Activated CD4-positive, alpha-beta T cell treated with anti-CD3 and anti-CD28 coated beads, Interleukin-2, amount 10 ng/mL, durations not matched to agents 24 days and 14 days (primary cell): ENCODE data around the gene CD48. TPM values are rescaled to one million over a fixed set of nuclear protein-coding genes. Genes with fewer than 3 reads are reported as not detected.

Experiments used
- DNase-seq: peaks from one replicate; pipeline ENCODE4 v3.0.0; 2022
- H3K27ac Mint-ChIP-seq: one replicate; pipeline ENCODE4 v1.8.0; 2022; ENCODE audit warnings: mild to moderate bottlenecking, mixed read lengths
- H3K27me3 Mint-ChIP-seq: one replicate; pipeline ENCODE4 v1.8.0; 2022; ENCODE audit warnings: mixed read lengths
- H3K36me3 Mint-ChIP-seq: one replicate; pipeline ENCODE4 v1.8.0; 2022; ENCODE audit warnings: low read depth, mild to moderate bottlenecking, mixed read lengths
- H3K4me1 Mint-ChIP-seq: one replicate; pipeline ENCODE4 v1.8.0; 2021; ENCODE audit warnings: mixed read lengths
- H3K4me3 Mint-ChIP-seq: one replicate; pipeline ENCODE4 v1.8.0; 2022; ENCODE audit warnings: mild to moderate bottlenecking, moderate library complexity, mixed read lengths
- H3K9me3 Mint-ChIP-seq: one replicate; pipeline ENCODE4 v1.8.0; 2021; ENCODE audit warnings: mixed read lengths
- intact Hi-C: fragments of 100-400 bp; cut with micrococcal nuclease; formaldehyde crosslinking; loops from one replicate; pipeline ENCODE4 v1.15.1; 2023
- total RNA-seq: library from RNA; stranded (reverse); gene quantifications from 2 replicates; pipeline ENCODE4 v1.2.3, GENCODE V29; 2022

CD48 gene
- total RNA-seq, 1 donor from 2014 or later: 208 TPM

DNA sequence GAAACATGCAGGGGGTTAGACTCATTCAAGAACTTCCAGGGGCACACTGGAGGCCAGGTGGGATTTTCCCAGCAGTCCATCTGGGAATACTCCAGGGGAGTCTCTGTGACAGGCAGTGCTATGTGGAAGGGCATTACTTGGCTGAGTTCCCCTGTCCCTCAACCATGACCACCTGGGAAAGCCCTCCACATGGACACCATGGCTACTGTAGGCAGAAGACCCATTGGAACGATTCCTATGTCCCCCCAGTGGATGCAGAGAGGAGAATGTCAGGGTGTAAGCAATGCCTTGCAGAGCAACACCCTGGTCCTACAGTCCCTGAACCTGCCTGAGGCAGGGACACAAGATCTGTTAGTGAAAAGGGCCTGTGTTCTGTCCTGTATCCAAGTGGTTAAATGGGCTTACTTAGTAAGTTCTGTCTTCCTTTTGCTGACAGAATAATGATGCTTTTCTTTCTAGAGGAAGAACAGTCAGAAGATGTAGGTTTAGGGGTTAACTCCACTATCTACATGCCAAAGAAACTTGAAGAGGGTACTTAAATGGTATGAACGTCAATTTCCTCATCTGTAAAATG is 78.2 kb downstream of the CD48 start:
- no peaks in the 10 kb centered on the region for H3K9me3 Mint-ChIP-seq
- intact Hi-C loops: no loop called here
- no peak for DNase-seq
- H3K4me3 Mint-ChIP-seq: peak overlapping the region; percentile 71
- H3K36me3 Mint-ChIP-seq: peaks cover 89% of the 10 kb centered on the region
- H3K4me1 Mint-ChIP-seq: peaks cover 88% of the 10 kb centered on the region
- H3K27me3 Mint-ChIP-seq: no peaks in the 10 kb centered on the region
- H3K27ac Mint-ChIP-seq: peak overlapping the region; percentile 84

DNA sequence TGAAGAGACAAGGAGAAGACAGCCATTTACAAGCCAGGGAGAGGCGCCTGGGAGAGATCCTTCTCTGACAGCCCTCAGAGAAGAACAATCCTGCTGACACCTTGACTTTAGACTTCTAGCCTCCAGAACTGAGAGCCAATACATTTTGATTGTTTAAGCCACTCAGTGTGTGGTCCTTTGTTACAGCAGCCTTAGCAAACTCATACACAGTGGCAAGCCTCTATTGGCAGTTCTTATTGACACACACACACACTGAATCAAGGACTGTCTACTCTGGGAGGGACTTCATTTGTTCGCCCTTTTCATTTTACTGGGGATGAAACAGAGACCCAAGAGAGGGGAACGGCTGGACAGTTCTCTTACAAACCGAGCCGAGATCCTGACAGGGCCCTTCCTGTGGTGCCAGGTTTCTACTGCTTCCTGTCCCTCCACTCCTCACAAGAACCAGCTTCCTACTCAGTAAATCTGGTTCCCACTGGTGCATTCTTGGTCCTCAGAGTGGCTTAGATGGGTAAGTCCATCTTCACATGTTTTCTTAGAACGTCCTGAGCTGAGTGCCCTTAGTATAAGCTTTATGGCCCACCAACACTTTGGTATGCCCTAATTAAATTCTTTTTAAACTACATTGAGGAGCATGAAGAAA is 79.5 kb downstream of the CD48 start:
- Mint-ChIP-seq H3K4me1 (peaks cover 86% of the 10 kb centered on the region), H3K9me3 (peaks cover 8% of the 10 kb centered on the region), H3K36me3 (peaks cover 88% of the 10 kb centered on the region), H3K27me3 (no peaks in the 10 kb centered on the region), H3K4me3 (peak overlapping the region; percentile 53), H3K27ac (peak overlapping the region; percentile 99)
- no peak for DNase-seq
- intact Hi-C loops: no loop called here

DNA sequence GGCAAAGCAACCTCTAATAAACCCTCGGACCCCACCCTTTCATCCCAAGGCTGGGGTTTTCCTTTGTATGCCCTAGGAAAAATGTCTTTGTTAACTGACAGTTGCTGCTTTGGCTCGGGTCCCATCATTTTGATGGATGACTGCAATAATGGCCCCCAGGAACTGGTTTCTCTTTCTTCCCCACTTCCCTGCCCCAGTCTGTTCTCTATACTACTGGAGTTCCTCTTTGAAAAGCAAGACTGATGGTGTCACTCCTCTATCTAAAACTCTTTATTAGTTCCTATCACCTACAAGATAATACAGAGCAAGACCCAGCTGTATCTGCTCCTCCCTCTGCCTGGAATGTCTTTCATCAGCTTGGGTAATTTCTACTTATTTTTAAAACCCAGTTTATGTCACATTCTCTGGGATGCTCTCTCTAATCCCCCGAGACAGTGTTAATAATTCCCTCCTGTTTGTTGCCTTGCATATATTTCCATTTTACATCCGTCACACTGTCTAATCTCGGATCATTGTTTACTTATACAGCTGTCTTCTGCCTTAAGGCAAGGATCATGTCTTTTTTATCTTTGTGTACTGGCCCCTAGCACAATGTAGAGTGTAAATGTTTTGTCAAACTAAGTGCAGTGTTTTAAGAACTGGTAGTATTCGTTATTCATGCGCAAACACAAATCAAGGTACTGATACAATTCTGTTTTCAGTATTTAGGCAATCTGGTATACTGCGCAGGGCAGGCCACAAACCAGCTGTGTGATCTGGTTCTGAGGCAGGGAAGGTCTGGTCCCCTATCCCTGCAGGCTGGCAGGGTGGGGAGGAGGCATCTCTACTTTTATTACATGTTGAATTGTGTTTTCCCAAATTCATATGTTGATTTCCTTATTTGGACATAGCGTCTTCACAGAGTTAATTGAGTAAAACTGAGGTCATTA is 80.8 kb downstream of the CD48 start:
- peak overlapping the region; percentile 99 for H3K27ac Mint-ChIP-seq
- H3K36me3 Mint-ChIP-seq: peaks cover 85% of the 10 kb centered on the region
- H3K27me3 Mint-ChIP-seq: no peaks in the 10 kb centered on the region
- peaks cover 88% of the 10 kb centered on the region for H3K4me1 Mint-ChIP-seq
- peaks cover 8% of the 10 kb centered on the region for H3K9me3 Mint-ChIP-seq
- intact Hi-C loops: no loop called here
- DNase-seq: no peak
- peak overlapping the region; percentile 53 for H3K4me3 Mint-ChIP-seq

DNA sequence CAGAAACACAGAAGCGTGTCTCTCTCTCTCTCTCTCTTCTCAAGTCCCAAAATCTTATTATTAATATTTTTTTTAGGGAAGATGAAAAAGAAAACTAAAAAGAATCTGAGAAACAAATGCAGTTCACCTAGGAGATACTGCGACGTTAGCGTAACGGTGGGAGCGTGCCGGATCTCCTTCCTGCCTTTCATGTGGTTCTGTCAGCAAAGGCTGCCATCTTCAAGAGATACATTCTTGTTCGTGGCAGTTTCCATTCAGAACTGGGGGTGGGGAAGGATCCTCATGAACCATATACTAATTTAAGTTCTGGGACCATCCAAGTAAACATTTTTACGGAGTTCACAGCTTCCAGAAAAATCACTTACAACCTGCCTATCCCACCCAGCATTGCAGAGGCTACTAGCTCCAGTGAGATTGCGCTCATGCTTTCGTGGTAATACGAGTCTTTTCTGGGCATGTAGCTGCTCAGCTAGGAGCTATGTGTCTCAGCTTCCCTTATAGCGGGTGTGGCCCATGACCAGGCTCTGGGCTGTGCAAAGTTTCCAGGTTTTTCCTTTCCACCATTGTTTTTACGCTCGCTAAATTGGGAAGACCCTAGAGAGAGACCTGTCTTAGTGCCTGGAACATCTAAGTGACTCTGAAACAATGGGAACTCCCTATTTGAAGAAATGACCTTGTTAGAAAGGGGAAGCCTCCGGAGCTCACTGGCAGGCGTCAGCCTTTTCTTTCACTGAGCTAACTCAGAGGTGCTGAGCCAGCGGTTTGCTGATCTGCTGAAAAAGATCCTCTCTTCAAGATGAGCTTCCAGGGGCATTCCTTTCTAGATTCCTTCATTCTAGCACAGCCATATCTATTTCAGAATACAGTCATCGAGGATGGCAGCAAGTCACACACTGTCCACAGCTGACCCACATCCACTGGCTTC is 82.1 kb downstream of the CD48 start:
- H3K4me1 Mint-ChIP-seq: peaks cover 91% of the 10 kb centered on the region
- H3K27ac Mint-ChIP-seq: peak overlapping the region; percentile 99
- peak; percentile 94 for DNase-seq
- H3K4me3 Mint-ChIP-seq: peak overlapping the region; percentile 74
- intact Hi-C loops: loop anchor here (5.0 to 10.0 kb wide), 2 partner anchors 138 to 705 kb away; partner anchors contain the start of gene TAGLN2
- H3K27me3 Mint-ChIP-seq: no peaks in the 10 kb centered on the region
- H3K36me3 Mint-ChIP-seq: peaks cover 85% of the 10 kb centered on the region
- H3K9me3 Mint-ChIP-seq: peaks cover 8% of the 10 kb centered on the region

DNA sequence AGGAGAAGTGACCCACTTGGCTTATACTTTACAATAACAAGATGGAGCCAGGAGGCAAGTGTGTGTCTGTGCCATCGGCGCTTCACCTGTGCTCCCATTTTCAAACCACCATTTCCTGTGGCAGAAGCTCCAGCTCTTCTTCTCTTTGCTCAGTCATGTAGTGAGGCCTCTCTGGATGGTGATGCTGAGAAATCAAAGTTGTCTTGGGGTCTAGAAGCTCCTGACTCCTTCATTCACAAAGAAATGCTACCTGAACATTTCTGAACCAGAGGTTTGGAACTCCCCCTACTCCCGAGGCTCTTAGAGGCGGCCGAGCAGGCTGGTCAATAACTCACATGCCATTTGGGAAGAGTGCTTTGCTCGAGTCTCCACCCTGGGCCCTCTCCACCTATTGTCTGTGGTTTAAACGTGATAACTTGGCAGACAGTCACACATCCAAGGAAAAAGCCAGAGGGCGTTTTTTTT is 82.8 kb downstream of the CD48 start:
- H3K4me3 Mint-ChIP-seq: peak overlapping the region; percentile 74
- H3K4me1 Mint-ChIP-seq: peaks cover 90% of the 10 kb centered on the region
- peaks cover 8% of the 10 kb centered on the region for H3K9me3 Mint-ChIP-seq
- no peaks in the 10 kb centered on the region for H3K27me3 Mint-ChIP-seq
- H3K27ac Mint-ChIP-seq: peak overlapping the region; percentile 99
- intact Hi-C loops: loop anchor here (5.0 to 10.0 kb wide), 2 partner anchors 138 to 704 kb away; partner anchors contain the start of gene TAGLN2
- DNase-seq: no peak
- peaks cover 84% of the 10 kb centered on the region for H3K36me3 Mint-ChIP-seq

Other genes with a start within 250 kb of the CD48 start
- 53.8 and 55.4 TPM in 2 replicates for gene SLAMF6, start 188.6 kb downstream of the CD48 start, total RNA-seq
- 17.3 and 17.7 TPM in 2 replicates for gene CD84, start 132.3 kb downstream of the CD48 start, total RNA-seq
- 113 and 114 TPM in 2 replicates for gene SLAMF1, start 64.8 kb downstream of the CD48 start, total RNA-seq
- gene SLAMF7, start 27.4 kb upstream of the CD48 start, total RNA-seq: 18.4 and 20.7 TPM in 2 replicates
- 0.30 and 0.85 TPM in 2 replicates for gene LY9, start 84.4 kb upstream of the CD48 start, total RNA-seq
- gene CD244, start 151.1 kb upstream of the CD48 start, total RNA-seq: not detected in 2 replicates
- gene ITLN1, start 173.4 kb upstream of the CD48 start, total RNA-seq: not detected in 2 replicates
- not detected in 2 replicates for gene ITLN2, start 243.0 kb upstream of the CD48 start, total RNA-seq